ENCODE measurements around the gene ARHGEF16. TPM values are rescaled to one million over a fixed set of nuclear protein-coding genes. Genes with fewer than 3 reads are reported as not detected.

ARHGEF16 gene
- total RNA-seq, 2 donors from 2014 or later: 17.1 to 22.1 TPM

DNA sequence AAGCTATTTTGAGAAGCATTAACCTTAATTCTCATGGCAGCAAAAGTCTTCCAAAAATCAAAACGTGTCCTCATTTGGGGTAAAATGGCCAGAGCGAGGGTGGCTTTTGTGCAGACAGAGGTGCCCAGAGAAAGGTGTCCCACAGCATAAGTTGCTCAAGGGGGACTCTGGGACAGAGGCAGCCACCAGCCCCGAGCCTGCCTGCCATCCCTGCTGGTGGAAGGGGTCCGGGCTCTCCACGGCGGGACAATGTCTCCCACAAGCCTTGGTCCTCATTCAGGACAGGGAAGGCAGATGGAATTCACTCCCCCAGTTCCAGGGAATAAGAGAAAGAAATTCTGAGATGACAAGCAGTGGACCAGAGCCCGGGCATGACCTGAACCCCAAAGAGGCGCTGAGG, 12.6 kb upstream of the ARHGEF16 start:
- intact Hi-C loops (cut with DNase I): no loop called here
- TF ChIP-seq, protein P1, sequence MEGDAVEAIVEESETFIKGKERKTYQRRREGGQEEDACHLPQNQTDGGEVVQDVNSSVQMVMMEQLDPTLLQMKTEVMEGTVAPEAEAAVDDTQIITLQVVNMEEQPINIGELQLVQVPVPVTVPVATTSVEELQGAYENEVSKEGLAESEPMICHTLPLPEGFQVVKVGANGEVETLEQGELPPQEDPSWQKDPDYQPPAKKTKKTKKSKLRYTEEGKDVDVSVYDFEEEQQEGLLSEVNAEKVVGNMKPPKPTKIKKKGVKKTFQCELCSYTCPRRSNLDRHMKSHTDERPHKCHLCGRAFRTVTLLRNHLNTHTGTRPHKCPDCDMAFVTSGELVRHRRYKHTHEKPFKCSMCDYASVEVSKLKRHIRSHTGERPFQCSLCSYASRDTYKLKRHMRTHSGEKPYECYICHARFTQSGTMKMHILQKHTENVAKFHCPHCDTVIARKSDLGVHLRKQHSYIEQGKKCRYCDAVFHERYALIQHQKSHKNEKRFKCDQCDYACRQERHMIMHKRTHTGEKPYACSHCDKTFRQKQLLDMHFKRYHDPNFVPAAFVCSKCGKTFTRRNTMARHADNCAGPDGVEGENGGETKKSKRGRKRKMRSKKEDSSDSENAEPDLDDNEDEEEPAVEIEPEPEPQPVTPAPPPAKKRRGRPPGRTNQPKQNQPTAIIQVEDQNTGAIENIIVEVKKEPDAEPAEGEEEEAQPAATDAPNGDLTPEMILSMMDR (IDR thresholded peaks at IDR 0.05): no peak
- TF ChIP-seq POLR2A (IDR thresholded peaks at IDR 0.05): no peak
- Histone ChIP-seq H3K36me3 (replicated peaks in 1 of 2; ENCODE audit: insufficient read depth in 1 of 2, low read depth in 2 of 2) (no peaks in the 10 kb centered on the region), H3K9me3 (no peaks in the 10 kb centered on the region), H3K4me1 (no peaks in the 10 kb centered on the region), H3K27me3 (no peaks in the 10 kb centered on the region), H3K27ac (no peak overlapping the region), H3K4me3 (no peak overlapping the region)
- 59 to 79% methylated on average over 8 of the region's 8 CpGs for WGBS, 2 donors
- DNase-seq (no peak), ATAC-seq (no peak)

DNA sequence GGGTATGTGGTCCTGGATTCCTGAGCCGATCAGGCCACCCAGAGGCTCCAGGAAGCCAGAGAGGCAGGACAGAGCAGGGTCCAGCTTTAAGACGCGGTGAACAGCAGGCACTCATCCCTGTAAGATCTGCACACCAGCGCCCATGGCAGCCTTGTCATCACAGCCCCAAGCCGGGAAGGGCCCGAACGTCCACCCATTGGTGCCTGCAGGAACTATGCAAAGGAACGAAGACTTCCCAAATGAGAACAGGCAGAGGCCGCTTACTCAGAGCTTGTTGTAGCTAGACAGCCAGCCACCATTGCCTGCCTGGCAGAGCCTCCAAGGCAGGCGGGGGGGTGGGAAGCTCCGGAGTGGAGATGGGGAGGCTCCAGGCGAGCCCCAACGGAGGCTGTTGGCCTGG, 12.1 kb upstream of the ARHGEF16 start:
- intact Hi-C loops (cut with DNase I): no loop called here
- H3K4me1 ChIP-seq: no peaks in the 10 kb centered on the region
- no peak for DNase-seq
- 53 to 74% methylated on average over 6 to 13 of the region's 13 CpGs for WGBS, 2 donors
- no peak overlapping the region for H3K27ac ChIP-seq
- TF ChIP-seq POLR2A (IDR thresholded peaks at IDR 0.05): no peak
- TF ChIP-seq, protein P1 (IDR thresholded peaks at IDR 0.05): no peak
- H3K4me3 ChIP-seq: no peak overlapping the region
- H3K9me3 ChIP-seq: no peaks in the 10 kb centered on the region
- H3K27me3 ChIP-seq: no peaks in the 10 kb centered on the region
- H3K36me3 ChIP-seq (replicated peaks in 1 of 2; ENCODE audit: insufficient read depth in 1 of 2, low read depth in 2 of 2): no peaks in the 10 kb centered on the region
- ATAC-seq: no peak

DNA sequence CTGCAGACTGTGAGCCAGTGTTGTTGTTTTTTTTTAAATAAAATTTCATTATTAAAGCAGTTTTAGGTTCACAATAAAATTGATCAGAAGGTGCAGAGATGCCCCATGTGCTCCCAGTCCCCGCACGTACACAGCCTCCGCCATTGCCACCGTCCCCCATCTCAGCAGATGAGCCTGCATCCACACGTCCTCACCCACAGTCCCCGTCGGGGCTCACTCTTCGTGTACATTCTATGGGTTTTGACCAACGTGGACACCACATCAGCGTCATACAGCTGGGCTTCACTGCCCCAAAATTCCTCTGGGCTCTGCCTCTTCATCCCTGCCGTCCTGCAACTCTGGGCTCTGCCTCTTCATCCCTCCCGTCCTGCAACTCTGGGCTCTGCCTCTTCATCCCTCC, 11.6 kb upstream of the ARHGEF16 start:
- no peaks in the 10 kb centered on the region for H3K27me3 ChIP-seq
- ATAC-seq (no peak), DNase-seq (no peak)
- TF ChIP-seq, protein P1 (IDR thresholded peaks at IDR 0.05): no peak
- TF ChIP-seq POLR2A (IDR thresholded peaks at IDR 0.05): no peak
- no peak overlapping the region for H3K4me3 ChIP-seq
- intact Hi-C loops (cut with DNase I): no loop called here
- no peak overlapping the region for H3K27ac ChIP-seq
- no peaks in the 10 kb centered on the region for H3K9me3 ChIP-seq
- no peaks in the 10 kb centered on the region for H3K4me1 ChIP-seq
- WGBS, 2 donors: 66 to 73% methylated on average over 12 of the region's 12 CpGs
- no peaks in the 10 kb centered on the region for H3K36me3 ChIP-seq (replicated peaks in 1 of 2; ENCODE audit: insufficient read depth in 1 of 2, low read depth in 2 of 2)

- WGBS, 2 donors: 78 to 84% methylated on average over 7 of the region's 7 CpGs
- Histone ChIP-seq H3K9me3 (no peaks in the 10 kb centered on the region), H3K4me1 (no peaks in the 10 kb centered on the region), H3K36me3 (replicated peaks in 1 of 2; ENCODE audit: insufficient read depth in 1 of 2, low read depth in 2 of 2) (no peaks in the 10 kb centered on the region), H3K4me3 (no peak overlapping the region), H3K27ac (no peak overlapping the region), H3K27me3 (no peaks in the 10 kb centered on the region)
- intact Hi-C loops (cut with DNase I): no loop called here
- ATAC-seq: no peak
- TF ChIP-seq, protein P1 (IDR thresholded peaks at IDR 0.05): no peak
- TF ChIP-seq POLR2A (IDR thresholded peaks at IDR 0.05): no peak
- DNase-seq: no peak
Observed at GRCh38 chr1:3443807-3444206, 10.7 kb upstream of the ARHGEF16 start.

GRCh38 chr1:3444298-3444697, 10.2 kb upstream of the ARHGEF16 start:
- intact Hi-C loops (cut with DNase I): no loop called here
- H3K36me3 ChIP-seq (replicated peaks in 1 of 2; ENCODE audit: insufficient read depth in 1 of 2, low read depth in 2 of 2): no peaks in the 10 kb centered on the region
- H3K9me3 ChIP-seq: no peaks in the 10 kb centered on the region
- 73 to 86% methylated on average over 18 of the region's 18 CpGs for WGBS, 2 donors
- TF ChIP-seq, protein P1 (IDR thresholded peaks at IDR 0.05): no peak
- no peak for TF ChIP-seq POLR2A (IDR thresholded peaks at IDR 0.05)
- no peaks in the 10 kb centered on the region for H3K27me3 ChIP-seq
- no peak overlapping the region for H3K27ac ChIP-seq
- DNase-seq (no peak), ATAC-seq (no peak)
- H3K4me1 ChIP-seq: no peaks in the 10 kb centered on the region
- no peak overlapping the region for H3K4me3 ChIP-seq

All from body of pancreas (tissue), 4 donors.